Neutrophil (primary cell): Measurements from ENCODE around the gene E2F3.

Source experiments
- H3K27ac ChIP-seq: fragments of 200-600 bp; sonication (generic); 2 replicates; pipeline ENCODE4 v1.5.1; 2016; ENCODE audit warnings: mild to moderate bottlenecking, moderate library complexity
- H3K27me3 ChIP-seq: fragments of 200-600 bp; sonication (generic); 2 replicates; pipeline ENCODE4 v1.6.0; 2016; ENCODE audit warnings: mild to moderate bottlenecking
- H3K36me3 ChIP-seq: fragments of 200-600 bp; sonication (generic); 2 replicates; pipeline ENCODE4 v1.5.1; 2017
- H3K4me1 ChIP-seq, 2 experiments: fragments of 200-600 bp in 1 of 2; sonication (generic) in 1 of 2; 1 replicate in 1 of 2; 2 replicates in 1 of 2; pipeline versions ENCODE4 v1.5.1 to v1.6.1; 2013 to 2016; ENCODE audit warnings: low read depth in 1 of 2, low read length in 1 of 2, mild to moderate bottlenecking in 1 of 2, moderate library complexity in 1 of 2; ENCODE audit not compliant: control insufficient read depth in 1 of 2, insufficient read depth in 1 of 2
- H3K4me3 ChIP-seq, 2 experiments: fragments of 200-600 bp in 1 of 2; sonication (generic) in 1 of 2; 1 replicate in 1 of 2; 2 replicates in 1 of 2; pipeline ENCODE4 v1.5.1; 2013 to 2016; ENCODE audit warnings: low read depth in 1 of 2, low read length in 1 of 2, mild to moderate bottlenecking in 1 of 2, moderate library complexity in 1 of 2
- H3K9me3 ChIP-seq: fragments of 200-600 bp; sonication (generic); 2 replicates; pipeline ENCODE4 v1.5.1; 2016
- CTCF ChIP-seq: fragments of 200-600 bp; sonication (generic); IDR thresholded peaks from 2 replicates; pipeline ENCODE4 v1.5.1; 2016; ENCODE audit warnings: antibody characterized with exemption

The E2F3 gene

GRCh38 chr6:20408851-20409250 lies 7.2 kb downstream of the E2F3 start:
- peaks cover 73 to 87% of the 10 kb centered on the region in 2 experiments for H3K4me1 ChIP-seq
- TF ChIP-seq CTCF: no peak
- no peaks in the 10 kb centered on the region for H3K36me3 ChIP-seq
- no peak overlapping the region for H3K4me3 ChIP-seq
- peak overlapping the region; percentile 65 for H3K27ac ChIP-seq
- no peaks in the 10 kb centered on the region for H3K27me3 ChIP-seq
- no peaks in the 10 kb centered on the region for H3K9me3 ChIP-seq

- no peak for TF ChIP-seq CTCF
- Histone ChIP-seq H3K27me3 (no peaks in the 10 kb centered on the region), H3K9me3 (no peaks in the 10 kb centered on the region), H3K4me3 (no peak overlapping the region), H3K4me1 (peaks cover 72 to 90% of the 10 kb centered on the region in 2 experiments), H3K27ac (peak overlapping the region; percentile 65), H3K36me3 (no peaks in the 10 kb centered on the region)
These were observed 7.8 kb downstream of the E2F3 start for GRCh38 chr6:20409427-20409971.

GRCh38 chr6:20411544-20411943 lies 9.9 kb downstream of the E2F3 start:
- Histone ChIP-seq H3K9me3 (no peaks in the 10 kb centered on the region), H3K27ac (peak overlapping the region; percentile 65), H3K36me3 (peaks cover 8% of the 10 kb centered on the region), H3K4me3 (no peak overlapping the region), H3K27me3 (no peaks in the 10 kb centered on the region), H3K4me1 (peaks cover 67 to 87% of the 10 kb centered on the region in 2 experiments)
- TF ChIP-seq CTCF: no peak

- Histone ChIP-seq H3K4me1 (peaks cover 71 to 89% of the 10 kb centered on the region in 2 experiments), H3K36me3 (peaks cover 8% of the 10 kb centered on the region), H3K27me3 (no peaks in the 10 kb centered on the region), H3K27ac (peak overlapping the region; percentile 65), H3K4me3 (no peak overlapping the region), H3K9me3 (no peaks in the 10 kb centered on the region)
- no peak for TF ChIP-seq CTCF
These were observed 10.4 kb downstream of the E2F3 start for GRCh38 chr6:20411953-20412681.

- H3K27ac ChIP-seq: peak overlapping the region; percentile 35
- no peaks in the 10 kb centered on the region for H3K9me3 ChIP-seq
- TF ChIP-seq CTCF: no peak
- no peaks in the 10 kb centered on the region for H3K27me3 ChIP-seq
- H3K36me3 ChIP-seq: peaks cover 8% of the 10 kb centered on the region
- H3K4me3 ChIP-seq: no peak overlapping the region
- peaks cover 70 to 89% of the 10 kb centered on the region in 2 experiments for H3K4me1 ChIP-seq
These were observed 11.0 kb downstream of the E2F3 start for GRCh38 chr6:20412682-20413073.
